ENCODE measurements around the gene UNK.

UNK gene, protein sequence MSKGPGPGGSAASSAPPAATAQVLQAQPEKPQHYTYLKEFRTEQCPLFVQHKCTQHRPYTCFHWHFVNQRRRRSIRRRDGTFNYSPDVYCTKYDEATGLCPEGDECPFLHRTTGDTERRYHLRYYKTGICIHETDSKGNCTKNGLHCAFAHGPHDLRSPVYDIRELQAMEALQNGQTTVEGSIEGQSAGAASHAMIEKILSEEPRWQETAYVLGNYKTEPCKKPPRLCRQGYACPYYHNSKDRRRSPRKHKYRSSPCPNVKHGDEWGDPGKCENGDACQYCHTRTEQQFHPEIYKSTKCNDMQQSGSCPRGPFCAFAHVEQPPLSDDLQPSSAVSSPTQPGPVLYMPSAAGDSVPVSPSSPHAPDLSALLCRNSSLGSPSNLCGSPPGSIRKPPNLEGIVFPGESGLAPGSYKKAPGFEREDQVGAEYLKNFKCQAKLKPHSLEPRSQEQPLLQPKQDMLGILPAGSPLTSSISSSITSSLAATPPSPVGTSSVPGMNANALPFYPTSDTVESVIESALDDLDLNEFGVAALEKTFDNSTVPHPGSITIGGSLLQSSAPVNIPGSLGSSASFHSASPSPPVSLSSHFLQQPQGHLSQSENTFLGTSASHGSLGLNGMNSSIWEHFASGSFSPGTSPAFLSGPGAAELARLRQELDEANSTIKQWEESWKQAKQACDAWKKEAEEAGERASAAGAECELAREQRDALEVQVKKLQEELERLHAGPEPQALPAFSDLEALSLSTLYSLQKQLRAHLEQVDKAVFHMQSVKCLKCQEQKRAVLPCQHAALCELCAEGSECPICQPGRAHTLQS

DNA sequence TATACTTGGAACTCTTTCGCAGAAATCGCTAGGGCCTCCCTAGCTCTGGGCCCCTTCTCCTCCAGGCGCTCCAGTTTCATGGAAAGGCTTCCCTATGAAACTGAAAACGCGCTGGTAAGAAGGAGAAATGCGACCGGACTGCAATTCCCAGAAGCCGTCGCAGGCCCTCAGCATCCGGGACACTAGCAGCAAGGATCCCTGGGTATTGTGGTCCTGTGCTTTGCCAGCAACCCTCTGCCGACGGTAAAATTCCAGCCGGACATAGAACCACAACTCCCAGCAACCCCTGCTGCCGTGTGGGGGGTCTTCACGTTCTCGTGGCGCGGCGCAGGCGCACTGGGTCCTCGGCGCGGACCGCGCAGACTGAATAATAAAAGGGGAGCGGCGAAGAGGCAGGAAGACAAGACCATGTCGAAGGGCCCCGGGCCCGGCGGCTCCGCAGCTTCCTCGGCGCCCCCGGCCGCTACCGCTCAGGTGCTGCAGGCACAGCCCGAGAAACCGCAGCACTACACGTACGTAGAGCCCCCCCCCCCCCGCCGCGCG is at the start of gene UNK:
TSS of gene UNK (plus strand) at position 334 of the 543 bp plus-strand sequence. CDS start at position 409, 75 bp downstream.
- peak; percentile 99 for DNase-seq (ENCODE audit: low spot score)

- no peak for DNase-seq (ENCODE audit: low spot score)
Measured at GRCh38 chr17:75736173-75736835, 48.3 kb upstream of the UNK start.

- no peak for DNase-seq (ENCODE audit: low spot score)
Measured at GRCh38 chr17:75737133-75737962, 47.3 kb upstream of the UNK start.

GRCh38 chr17:75738218-75738802 is 46.3 kb upstream of the UNK start:
- DNase-seq (ENCODE audit: low spot score): peak; percentile 61

- DNase-seq (ENCODE audit: low spot score): no peak
Measured at GRCh38 chr17:75739174-75739573, 45.4 kb upstream of the UNK start.

DNA sequence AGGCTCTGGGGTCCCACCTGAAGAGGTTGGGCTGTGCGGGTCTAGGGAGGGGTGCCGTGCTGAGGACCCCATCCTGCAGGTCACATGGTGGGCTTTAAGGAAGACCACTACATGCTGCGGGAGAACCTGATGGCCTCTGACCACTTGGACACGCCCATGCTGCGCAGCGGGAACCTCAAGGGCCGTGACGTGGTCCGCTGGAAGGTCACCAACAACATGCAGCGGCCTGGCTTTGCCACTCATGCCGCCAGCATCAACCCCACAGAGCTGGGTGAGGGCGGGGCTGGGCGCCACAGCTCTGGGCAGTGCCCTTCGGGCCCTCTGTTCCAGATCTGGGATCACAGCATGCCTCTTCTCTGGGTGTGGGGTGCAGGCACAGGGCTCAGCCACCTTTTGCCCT is 44.8 kb upstream of the UNK start:
- no peak for DNase-seq (ENCODE audit: low spot score)

DNA sequence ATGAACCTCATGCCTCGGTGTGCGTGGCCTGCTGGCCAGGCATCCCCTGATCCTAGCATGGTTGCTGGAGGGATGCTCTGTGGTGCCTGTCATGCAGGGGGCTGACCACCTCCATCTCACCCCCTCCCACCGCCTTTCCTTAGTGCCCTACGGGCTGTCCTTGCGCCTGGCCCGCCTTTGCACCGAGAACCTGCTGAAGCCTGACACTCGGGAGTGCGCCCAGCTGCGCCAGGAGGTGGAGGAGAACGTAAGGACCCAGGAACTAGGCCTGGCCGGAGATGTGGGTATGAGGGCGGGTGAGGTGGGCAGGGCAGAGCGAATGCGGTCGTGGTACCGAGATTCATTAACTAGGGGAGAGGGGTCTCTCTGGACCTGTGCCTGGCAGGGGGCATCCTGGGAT is 44.4 kb upstream of the UNK start:
- DNase-seq (ENCODE audit: low spot score): no peak

DNA sequence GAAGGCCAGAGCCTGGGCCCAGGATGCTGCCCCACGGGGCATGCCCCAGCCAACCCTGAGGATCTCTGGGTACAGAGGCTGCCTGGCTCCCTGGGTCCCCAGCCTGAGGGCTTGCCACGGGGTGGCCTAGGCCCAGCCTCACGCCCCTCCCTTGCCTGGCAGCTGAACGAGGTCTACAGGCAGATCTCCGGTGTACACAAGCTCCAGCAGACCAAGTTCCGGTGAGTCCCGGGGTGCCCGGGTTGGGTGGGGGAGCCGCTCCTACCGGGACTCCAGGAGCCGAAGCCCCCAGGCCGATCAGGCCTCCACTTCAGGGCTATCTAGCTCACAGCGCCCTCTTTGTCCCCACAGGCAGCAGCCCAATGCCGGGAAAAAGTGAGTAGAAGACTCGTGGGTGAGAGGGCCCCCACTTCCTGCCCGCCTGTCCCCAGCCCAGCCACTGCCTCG is 44.0 kb upstream of the UNK start:
- no peak for DNase-seq (ENCODE audit: low spot score)

DNA sequence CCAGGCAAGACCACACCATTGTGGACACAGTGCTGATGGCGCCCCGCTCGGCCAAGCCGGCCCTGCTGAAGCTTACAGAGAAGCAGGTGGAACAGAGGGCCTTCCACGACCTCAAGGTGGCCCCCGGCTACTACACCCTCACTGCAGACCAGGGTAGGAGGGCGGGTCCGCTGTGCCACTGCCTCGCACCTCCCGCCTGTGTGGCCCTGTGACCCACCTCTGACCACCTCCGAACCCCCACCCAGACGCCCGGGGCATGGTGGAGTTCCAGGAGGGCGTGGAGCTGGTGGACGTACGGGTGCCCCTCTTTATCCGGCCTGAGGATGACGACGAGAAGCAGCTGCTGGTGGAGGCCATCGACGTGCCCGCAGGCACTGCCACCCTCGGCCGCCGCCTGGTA is 42.3 kb upstream of the UNK start:
- DNase-seq (ENCODE audit: low spot score): no peak

GRCh38 chr17:75743625-75744206 is 40.9 kb upstream of the UNK start:
- DNase-seq (ENCODE audit: low spot score): no peak

DNA sequence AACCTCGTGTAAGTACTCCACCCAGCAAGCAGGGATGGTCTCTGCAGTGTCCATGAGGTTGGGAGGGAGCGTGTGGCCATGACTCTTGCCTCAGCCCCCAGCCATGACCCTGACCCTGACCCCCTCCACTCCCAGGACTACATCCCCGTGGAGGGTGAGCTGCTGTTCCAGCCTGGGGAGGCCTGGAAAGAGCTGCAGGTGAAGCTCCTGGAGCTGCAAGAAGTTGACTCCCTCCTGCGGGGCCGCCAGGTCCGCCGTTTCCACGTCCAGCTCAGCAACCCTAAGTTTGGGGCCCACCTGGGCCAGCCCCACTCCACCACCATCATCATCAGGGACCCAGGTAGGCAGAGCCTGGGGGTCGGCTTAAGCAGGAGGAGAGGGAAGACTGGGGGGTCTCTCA is 35.9 kb upstream of the UNK start:
- DNase-seq (ENCODE audit: low spot score): no peak

DNA sequence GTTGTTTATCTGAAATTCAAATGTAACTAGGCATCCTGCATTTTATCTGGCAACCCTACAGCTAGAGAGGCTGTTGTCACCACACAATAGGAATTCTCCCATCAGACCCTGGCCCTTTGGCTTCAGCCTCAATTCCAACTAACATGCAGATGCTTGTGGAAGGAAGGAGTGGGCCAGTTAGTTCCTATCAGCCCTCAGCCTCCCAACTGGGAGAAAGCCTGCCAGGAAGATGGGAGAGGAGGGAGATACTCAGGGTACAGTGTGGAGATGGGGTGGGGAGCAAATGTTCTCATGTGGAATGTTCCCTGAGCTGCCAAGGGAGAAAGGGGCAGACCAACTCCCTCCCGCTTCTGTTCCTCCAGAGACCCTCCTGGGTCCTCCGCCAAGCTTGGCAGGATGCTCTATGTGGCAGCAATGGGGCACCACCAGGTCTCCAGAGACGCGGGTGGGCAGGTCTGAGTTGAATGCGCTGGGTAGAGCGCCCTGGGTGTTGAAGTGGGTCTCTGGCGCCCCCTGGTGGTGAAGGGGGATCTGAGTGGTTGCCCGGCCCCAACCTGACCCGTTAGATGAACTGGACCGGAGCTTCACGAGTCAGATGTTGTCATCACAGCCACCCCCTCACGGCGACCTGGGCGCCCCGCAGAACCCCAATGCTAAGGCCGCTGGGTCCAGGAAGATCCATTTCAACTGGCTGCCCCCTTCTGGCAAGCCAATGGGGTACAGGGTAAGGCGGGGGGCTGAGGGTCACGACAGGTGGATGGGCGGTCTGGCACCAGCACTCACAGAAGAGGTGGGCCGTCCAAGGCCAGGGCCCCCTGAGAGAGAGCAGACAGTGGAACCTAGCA is 34.8 kb upstream of the UNK start:
- peak; percentile 87 for DNase-seq (ENCODE audit: low spot score)

DNA sequence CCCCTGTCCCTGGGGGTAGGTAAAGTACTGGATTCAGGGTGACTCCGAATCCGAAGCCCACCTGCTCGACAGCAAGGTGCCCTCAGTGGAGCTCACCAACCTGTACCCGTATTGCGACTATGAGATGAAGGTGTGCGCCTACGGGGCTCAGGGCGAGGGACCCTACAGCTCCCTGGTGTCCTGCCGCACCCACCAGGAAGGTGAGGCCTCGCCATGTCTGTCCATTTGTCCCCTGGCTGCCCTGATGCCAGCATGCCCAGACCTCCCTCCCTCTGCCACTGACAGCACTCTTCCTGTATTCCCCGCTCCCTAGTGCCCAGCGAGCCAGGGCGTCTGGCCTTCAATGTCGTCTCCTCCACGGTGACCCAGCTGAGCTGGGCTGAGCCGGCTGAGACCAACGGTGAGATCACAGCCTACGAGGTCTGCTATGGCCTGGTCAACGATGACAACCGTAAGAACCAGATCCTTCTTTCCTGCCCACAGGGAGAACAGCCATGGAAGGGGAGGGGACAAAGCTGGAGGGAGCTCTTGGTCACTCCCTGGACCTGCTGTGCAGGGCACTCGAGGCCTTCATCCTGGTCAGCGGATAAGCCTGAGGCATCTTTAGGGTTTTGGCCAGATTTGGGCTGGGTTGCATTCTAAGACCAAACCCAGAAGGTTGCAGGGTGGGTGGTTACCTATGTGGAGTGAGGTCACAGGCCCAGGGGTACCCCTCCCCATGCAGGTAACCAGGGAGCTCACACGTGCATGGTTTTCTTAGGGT is 33.8 kb upstream of the UNK start:
- DNase-seq (ENCODE audit: low spot score): no peak

DNA sequence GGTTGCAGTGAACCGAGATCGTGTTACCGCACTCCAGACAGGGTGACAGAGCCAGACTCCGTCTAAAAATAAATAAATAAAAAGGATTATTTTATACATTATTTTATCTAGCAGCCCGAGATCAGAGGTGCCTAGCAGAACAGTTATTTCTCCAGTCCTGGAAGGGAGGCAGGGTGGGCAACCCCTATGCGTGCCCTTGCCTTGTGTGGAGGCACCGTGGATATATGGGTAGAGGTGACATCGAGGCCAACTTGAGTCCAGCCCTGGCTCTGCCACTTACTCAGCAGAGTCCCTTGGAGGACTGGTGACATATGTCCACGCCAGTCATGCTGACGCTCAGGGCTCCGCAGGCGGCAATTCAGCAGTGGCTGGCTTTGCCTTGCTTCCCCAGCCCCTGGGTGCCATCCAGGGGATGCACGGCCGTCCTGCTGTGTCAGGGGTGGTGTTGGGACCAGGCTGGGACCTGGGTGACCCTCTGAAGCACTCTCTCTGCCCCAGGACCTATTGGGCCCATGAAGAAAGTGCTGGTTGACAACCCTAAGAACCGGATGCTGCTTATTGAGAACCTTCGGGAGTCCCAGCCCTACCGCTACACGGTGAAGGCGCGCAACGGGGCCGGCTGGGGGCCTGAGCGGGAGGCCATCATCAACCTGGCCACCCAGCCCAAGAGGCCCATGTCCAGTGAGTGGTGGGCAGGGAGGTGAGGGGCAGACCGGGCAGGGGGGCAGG is 32.8 kb upstream of the UNK start:
- no peak for DNase-seq (ENCODE audit: low spot score)

DNA sequence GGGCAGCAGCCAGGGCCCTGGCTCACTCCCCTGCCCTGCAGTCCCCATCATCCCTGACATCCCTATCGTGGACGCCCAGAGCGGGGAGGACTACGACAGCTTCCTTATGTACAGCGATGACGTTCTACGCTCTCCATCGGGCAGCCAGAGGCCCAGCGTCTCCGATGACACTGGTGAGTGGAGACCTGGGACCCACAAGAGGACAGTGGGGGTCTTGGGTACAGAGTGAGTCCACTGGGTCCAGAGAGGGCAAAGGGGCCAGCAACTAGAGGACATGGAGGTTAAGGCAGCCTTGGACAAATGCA is 32.2 kb upstream of the UNK start:
- DNase-seq (ENCODE audit: low spot score): no peak

- no peak for DNase-seq (ENCODE audit: low spot score)
Measured at GRCh38 chr17:75752802-75753513, 31.6 kb upstream of the UNK start.

- peak; percentile 81 for DNase-seq (ENCODE audit: low spot score)
Measured at GRCh38 chr17:75753514-75754377, 30.9 kb upstream of the UNK start.
